MM.1S (cell line): ENCODE results near the gene STIL.

Source experiments
- DNase-seq: peaks from one replicate; pipeline ENCODE4 v3.0.0-alpha.2; 2015
- H2AFZ ChIP-seq: fragments of 300-600 bp; sonication (generic); 2 replicates; pipeline ENCODE4 v1.6.0; 2016; ENCODE audit warnings: antibody characterized with exemption, low read length
- H3F3A ChIP-seq: fragments of 300-600 bp; sonication (generic); 2 replicates; pipeline ENCODE4 v1.6.1; 2016; ENCODE audit warnings: mild to moderate bottlenecking, antibody characterized with exemption, low read length, moderate library complexity, mixed read lengths; ENCODE audit not compliant: insufficient read depth
- H3K27ac ChIP-seq: fragments of 300-600 bp; sonication (generic); 2 replicates; pipeline ENCODE4 v1.5.1; 2016; ENCODE audit warnings: mild to moderate bottlenecking, low read length
- H3K27me3 ChIP-seq: fragments of 300-600 bp; sonication (generic); replicated peaks from 2 replicates; pipeline ENCODE4 v1.6.0; 2016; ENCODE audit warnings: low read length; ENCODE audit not compliant: insufficient read depth
- H3K36me3 ChIP-seq: fragments of 300-600 bp; sonication (generic); replicated peaks from 2 replicates; pipeline ENCODE4 v1.6.1; 2016; ENCODE audit warnings: mild to moderate bottlenecking, low read length, mixed read lengths; ENCODE audit not compliant: insufficient read depth
- H3K4me1 ChIP-seq: fragments of 300-600 bp; sonication (generic); 2 replicates; pipeline ENCODE4 v1.6.1; 2016; ENCODE audit warnings: low read length, mixed read lengths
- H3K4me2 ChIP-seq: fragments of 300-600 bp; sonication (generic); 2 replicates; pipeline ENCODE4 v1.6.0; 2016; ENCODE audit warnings: low read depth, low read length
- H3K4me3 ChIP-seq: fragments of 300-600 bp; sonication (generic); 2 replicates; pipeline ENCODE4 v1.5.1; 2016; ENCODE audit warnings: low read length, mixed read lengths
- H3K79me2 ChIP-seq: fragments of 300-600 bp; sonication (generic); 2 replicates; pipeline ENCODE4 v1.6.1; 2016; ENCODE audit warnings: mixed run types, low read length, mixed read lengths
- H3K9ac ChIP-seq: fragments of 300-600 bp; sonication (generic); 2 replicates; pipeline ENCODE4 v1.6.1; 2016; ENCODE audit warnings: low read length, mixed read lengths
- H3K9me2 ChIP-seq: fragments of 300-600 bp; sonication (generic); replicated peaks from 2 replicates; pipeline ENCODE4 v1.6.1; 2016; ENCODE audit warnings: mild to moderate bottlenecking, low read length, mixed read lengths; ENCODE audit not compliant: insufficient read depth
- H3K9me3 ChIP-seq: fragments of 300-600 bp; sonication (generic); replicated peaks from 2 replicates; pipeline ENCODE4 v1.6.1; 2016; ENCODE audit warnings: mild to moderate bottlenecking, low read length, mixed read lengths; ENCODE audit not compliant: insufficient read depth
- H4K20me1 ChIP-seq: fragments of 300-600 bp; sonication (generic); 2 replicates; pipeline ENCODE4 v1.6.1; 2016; ENCODE audit warnings: mild to moderate bottlenecking, low read length, moderate library complexity, mixed read lengths; ENCODE audit not compliant: insufficient read depth
- EZH2 ChIP-seq: fragments of 300-600 bp; sonication (generic); optimal IDR thresholded peaks from 2 replicates; pipeline ENCODE3; 2017; ENCODE audit warnings: low read depth, mild to moderate bottlenecking, antibody characterized with exemption, low read length, mixed read lengths
- EZH2phosphoT487 ChIP-seq: fragments of 300-600 bp; sonication (generic); IDR thresholded peaks from 2 replicates; pipeline ENCODE4 v1.6.1; 2018; ENCODE audit warnings: antibody characterized with exemption, low read length
- TF ChIP-seq, protein P1 (sequence below): fragments of 300-600 bp; sonication (generic); IDR thresholded peaks from 2 replicates; pipeline ENCODE4 v1.5.1; 2016; ENCODE audit warnings: antibody characterized with exemption, low read length, mixed read lengths

Gene STIL

GRCh38 chr1:47215713-47216112 lies 98.2 kb downstream of the STIL start:
- H3K4me2 ChIP-seq = no peak overlapping the region
- no peaks in the 10 kb centered on the region for H3K9me3 ChIP-seq
- no peaks in the 10 kb centered on the region for H3K36me3 ChIP-seq
- no peaks in the 10 kb centered on the region for H4K20me1 ChIP-seq
- no peaks in the 10 kb centered on the region for H3K27me3 ChIP-seq
- H3K79me2 ChIP-seq = no peaks in the 10 kb centered on the region
- no peak for DNase-seq
- no peak overlapping the region for H2AFZ ChIP-seq
- no peak overlapping the region for H3K4me3 ChIP-seq
- no peak overlapping the region for H3K27ac ChIP-seq
- H3F3A ChIP-seq = no peaks in the 10 kb centered on the region
- no peak overlapping the region for H3K9ac ChIP-seq
- no peaks in the 10 kb centered on the region for H3K9me2 ChIP-seq
- TF ChIP-seq EZH2 = no peak
- TF ChIP-seq EZH2phosphoT487 = no peak
- TF ChIP-seq, protein P1, sequence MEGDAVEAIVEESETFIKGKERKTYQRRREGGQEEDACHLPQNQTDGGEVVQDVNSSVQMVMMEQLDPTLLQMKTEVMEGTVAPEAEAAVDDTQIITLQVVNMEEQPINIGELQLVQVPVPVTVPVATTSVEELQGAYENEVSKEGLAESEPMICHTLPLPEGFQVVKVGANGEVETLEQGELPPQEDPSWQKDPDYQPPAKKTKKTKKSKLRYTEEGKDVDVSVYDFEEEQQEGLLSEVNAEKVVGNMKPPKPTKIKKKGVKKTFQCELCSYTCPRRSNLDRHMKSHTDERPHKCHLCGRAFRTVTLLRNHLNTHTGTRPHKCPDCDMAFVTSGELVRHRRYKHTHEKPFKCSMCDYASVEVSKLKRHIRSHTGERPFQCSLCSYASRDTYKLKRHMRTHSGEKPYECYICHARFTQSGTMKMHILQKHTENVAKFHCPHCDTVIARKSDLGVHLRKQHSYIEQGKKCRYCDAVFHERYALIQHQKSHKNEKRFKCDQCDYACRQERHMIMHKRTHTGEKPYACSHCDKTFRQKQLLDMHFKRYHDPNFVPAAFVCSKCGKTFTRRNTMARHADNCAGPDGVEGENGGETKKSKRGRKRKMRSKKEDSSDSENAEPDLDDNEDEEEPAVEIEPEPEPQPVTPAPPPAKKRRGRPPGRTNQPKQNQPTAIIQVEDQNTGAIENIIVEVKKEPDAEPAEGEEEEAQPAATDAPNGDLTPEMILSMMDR = no peak
- no peaks in the 10 kb centered on the region for H3K4me1 ChIP-seq

DNA sequence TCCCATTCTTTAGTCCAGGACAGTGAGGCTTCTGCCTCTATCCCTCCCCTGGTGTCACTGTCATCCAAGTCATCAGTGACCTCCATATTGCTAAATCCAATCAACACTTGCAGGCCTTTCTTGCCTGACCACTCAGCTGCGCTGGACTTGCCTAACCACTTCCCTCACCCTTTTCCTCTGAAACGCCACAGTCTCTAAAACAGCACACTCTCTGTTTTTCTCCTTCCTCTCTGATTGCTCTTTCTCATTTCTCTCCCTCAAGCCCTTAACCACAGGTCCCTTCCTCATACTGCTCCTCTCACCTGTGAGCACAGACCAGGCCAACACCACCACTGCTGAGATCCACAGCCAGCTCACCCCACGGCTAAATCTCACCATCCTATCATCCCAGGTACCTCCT lies 99.4 kb downstream of the STIL start:
- no peak overlapping the region for H3K9ac ChIP-seq
- H3F3A ChIP-seq = no peaks in the 10 kb centered on the region
- no peak overlapping the region for H3K27ac ChIP-seq
- H4K20me1 ChIP-seq = no peaks in the 10 kb centered on the region
- no peak for TF ChIP-seq EZH2phosphoT487
- no peak for TF ChIP-seq EZH2
- TF ChIP-seq, protein P1 = no peak
- no peak for DNase-seq
- no peaks in the 10 kb centered on the region for H3K27me3 ChIP-seq
- H3K4me1 ChIP-seq = no peaks in the 10 kb centered on the region
- H3K36me3 ChIP-seq = no peaks in the 10 kb centered on the region
- no peak overlapping the region for H2AFZ ChIP-seq
- H3K9me3 ChIP-seq = no peaks in the 10 kb centered on the region
- no peak overlapping the region for H3K4me3 ChIP-seq
- H3K79me2 ChIP-seq = no peaks in the 10 kb centered on the region
- no peak overlapping the region for H3K4me2 ChIP-seq
- H3K9me2 ChIP-seq = no peaks in the 10 kb centered on the region

- no peak overlapping the region for H2AFZ ChIP-seq
- TF ChIP-seq EZH2 = no peak
- TF ChIP-seq, protein P1 = no peak
- TF ChIP-seq EZH2phosphoT487 = no peak
- H3K27me3 ChIP-seq = no peaks in the 10 kb centered on the region
These were observed 100.5 kb downstream of the STIL start for GRCh38 chr1:47213230-47213963.

More at GRCh38 chr1:47213230-47213963, 100.5 kb downstream of the STIL start:
- H3K27ac ChIP-seq = no peak overlapping the region
- no peaks in the 10 kb centered on the region for H3K79me2 ChIP-seq
- no peaks in the 10 kb centered on the region for H3K9me2 ChIP-seq
- no peak overlapping the region for H3K4me2 ChIP-seq
- DNase-seq = no peak
- no peak overlapping the region for H3K9ac ChIP-seq
- no peak overlapping the region for H3K4me3 ChIP-seq
- no peaks in the 10 kb centered on the region for H3K36me3 ChIP-seq
- no peaks in the 10 kb centered on the region for H4K20me1 ChIP-seq
- no peaks in the 10 kb centered on the region for H3F3A ChIP-seq
- H3K4me1 ChIP-seq = no peaks in the 10 kb centered on the region
- H3K9me3 ChIP-seq = no peaks in the 10 kb centered on the region
